IMR-90 (cell line): ENCODE measurements around the gene NXPH3. TPM values are rescaled to one million over a fixed set of nuclear protein-coding genes. Genes with fewer than 3 reads are reported as not detected.

Experiments used
- ATAC-seq: fragments of 200-7000 bp; cut with Tn5 transposase; 2 replicates; pipeline ENCODE4 v1.9.1; 2020; ENCODE audit warnings: low read depth, mild to moderate bottlenecking, moderate library complexity
- BruUV-seq: library from RNA; stranded (reverse); fragments of 400-500 nt; replicated peaks from 2 replicates; lab custom pipeline; 2021; lab: Mats Ljungman, UMichigan
- CTCF ChIA-PET: fragments of 300-600 bp; formaldehyde crosslinking; extraction: SDS; loops from one replicate; lab custom pipeline; 2021; ENCODE audit warnings: antibody characterized with exemption; lab: Yijun Ruan, JAX
- POLR2A ChIA-PET: fragments of 300-600 bp; sonication (Branson Sonifier 250); formaldehyde crosslinking; loops from one replicate; lab custom pipeline; 2022; ENCODE audit warnings: antibody characterized with exemption; ENCODE audit not compliant: unreplicated experiment; lab: Charles Lee
- DNase-seq: peaks from one replicate; pipeline ENCODE4 v3.0.0; 2013
- H2AFZ ChIP-seq: replicated peaks from 2 replicates; pipeline ENCODE3; 2013; ENCODE audit warnings: low read length, mild to moderate bottlenecking; ENCODE audit not compliant: poor library complexity
- H2AK5ac ChIP-seq: 2 replicates; pipeline ENCODE4 v1.6.1; 2013; ENCODE audit warnings: low read depth, low read length, inconsistent platforms
- H2AK9ac ChIP-seq: replicated peaks from 2 replicates; pipeline ENCODE3; 2013; ENCODE audit warnings: mild to moderate bottlenecking, low read depth, low read length, moderate library complexity; ENCODE audit not compliant: poor library complexity
- H2BK120ac ChIP-seq: 2 replicates; pipeline ENCODE4 v1.6.1; 2013; ENCODE audit warnings: low read depth, low read length, inconsistent platforms
- H2BK15ac ChIP-seq: 3 replicates; pipeline ENCODE4 v1.6.1; 2013; ENCODE audit warnings: low read depth, low read length, inconsistent platforms
- H2BK20ac ChIP-seq: 2 replicates; pipeline ENCODE4 v1.6.1; 2013; ENCODE audit warnings: low read depth, mild to moderate bottlenecking, inconsistent platforms, low read length, moderate library complexity
- H2BK5ac ChIP-seq: 2 replicates; pipeline ENCODE4 v1.6.1; 2013; ENCODE audit warnings: mild to moderate bottlenecking, low read depth, low read length, inconsistent platforms; ENCODE audit not compliant: poor library complexity, severe bottlenecking
- H3K14ac ChIP-seq: replicated peaks from 2 replicates; pipeline ENCODE4 v1.6.1; 2013; ENCODE audit warnings: low read depth, low read length, inconsistent platforms
- H3K18ac ChIP-seq: 2 replicates; pipeline ENCODE4 v1.6.1; 2013; ENCODE audit warnings: low read depth, low read length, control low read depth
- H3K23ac ChIP-seq: 2 replicates; pipeline ENCODE4 v1.6.1; 2013; ENCODE audit warnings: low read depth, low read length, inconsistent platforms
- H3K27ac ChIP-seq: 2 replicates; pipeline ENCODE4 v1.5.1; 2013; ENCODE audit warnings: mild to moderate bottlenecking, control low read depth, low read length; ENCODE audit not compliant: insufficient read depth
- H3K27me3 ChIP-seq: 2 replicates; pipeline ENCODE4 v1.6.1; 2013; ENCODE audit warnings: low read length; ENCODE audit not compliant: control insufficient read depth, insufficient read depth
- H3K36me3 ChIP-seq: 2 replicates; pipeline ENCODE4 v1.6.1; 2013; ENCODE audit warnings: low read length, mixed read lengths; ENCODE audit not compliant: control insufficient read depth, insufficient read depth
- H3K4ac ChIP-seq: 2 replicates; pipeline ENCODE4 v1.6.1; 2013; ENCODE audit warnings: low read depth, low read length, inconsistent platforms
- H3K4me1 ChIP-seq: 2 replicates; pipeline ENCODE4 v1.6.1; 2013; ENCODE audit warnings: low read length, mixed read lengths; ENCODE audit not compliant: control insufficient read depth, insufficient read depth
- H3K4me2 ChIP-seq: 2 replicates; pipeline ENCODE4 v1.6.1; 2013; ENCODE audit warnings: low read depth, mild to moderate bottlenecking, control low read depth, low read length, moderate library complexity
- H3K4me3 ChIP-seq: 2 replicates; pipeline ENCODE4 v1.5.1; 2013; ENCODE audit warnings: low read depth, mild to moderate bottlenecking, control low read depth, low read length, moderate library complexity; ENCODE audit not compliant: insufficient read depth
- H3K56ac ChIP-seq: 2 replicates; pipeline ENCODE4 v1.6.1; 2013; ENCODE audit warnings: low read length, inconsistent platforms; ENCODE audit not compliant: insufficient read depth; ENCODE audit errors: extremely low read depth
- H3K79me1 ChIP-seq, 2 experiments: 2 replicates each; pipeline ENCODE4 v1.6.1; 2013; ENCODE audit warnings: low read length in 2 of 2, inconsistent platforms in 1 of 2, low read depth in 1 of 2
- H3K9ac ChIP-seq: 2 replicates; pipeline ENCODE4 v1.6.1; 2013; ENCODE audit warnings: low read depth, low read length, control low read depth
- H3K9me1 ChIP-seq: 2 replicates; pipeline ENCODE4 v1.6.1; 2013; ENCODE audit warnings: low read length, inconsistent platforms; ENCODE audit not compliant: insufficient read depth
- H3K9me3 ChIP-seq: 2 replicates; pipeline ENCODE4 v1.6.1; 2013; ENCODE audit warnings: low read length; ENCODE audit not compliant: control insufficient read depth, insufficient read depth
- H4K20me1 ChIP-seq: 2 replicates; pipeline ENCODE4 v1.6.1; 2013; ENCODE audit warnings: low read length, inconsistent platforms; ENCODE audit not compliant: insufficient read depth
- H4K5ac ChIP-seq: 2 replicates; pipeline ENCODE4 v1.6.1; 2013; ENCODE audit warnings: mild to moderate bottlenecking, low read depth, low read length, control low read depth
- H4K8ac ChIP-seq, 2 experiments: 2 replicates each; pipeline ENCODE4 v1.6.1; 2013; ENCODE audit warnings: low read depth in 2 of 2, low read length in 2 of 2, control low read depth in 1 of 2, inconsistent platforms in 1 of 2
- H4K91ac ChIP-seq: 2 replicates; pipeline ENCODE4 v1.6.1; 2013; ENCODE audit warnings: low read depth, low read length, inconsistent platforms; ENCODE audit not compliant: insufficient read depth
- BHLHE40 ChIP-seq: fragments of 150-350 bp; IDR thresholded peaks from 2 replicates; pipeline ENCODE4 v1.6.1; 2016; ENCODE audit warnings: mild to moderate bottlenecking, low read depth, low read length
- CEBPB ChIP-seq: IDR thresholded peaks from 2 replicates; pipeline ENCODE4 v1.6.1; 2012; ENCODE audit warnings: low read depth, low read length, improper control_type of control experiment
- CHD1 ChIP-seq: IDR thresholded peaks from 2 replicates; pipeline ENCODE4 v1.6.1; 2012; ENCODE audit warnings: low read depth, low read length, improper control_type of control experiment
- FOS ChIP-seq: fragments of 150-350 bp; IDR thresholded peaks from 2 replicates; pipeline ENCODE4 v1.6.1; 2016; ENCODE audit warnings: low read depth, low read length
- MAFK ChIP-seq: IDR thresholded peaks from 2 replicates; pipeline ENCODE4 v1.6.1; 2012; ENCODE audit warnings: low read depth, low read length, improper control_type of control experiment
- MAZ ChIP-seq: IDR thresholded peaks from 2 replicates; pipeline ENCODE4 v1.6.1; 2012; ENCODE audit warnings: low read depth, mild to moderate bottlenecking, low read length, improper control_type of control experiment, moderate library complexity, borderline replicate concordance
- MXI1 ChIP-seq: IDR thresholded peaks from 2 replicates; pipeline ENCODE4 v1.6.1; 2012; ENCODE audit warnings: low read depth, mild to moderate bottlenecking, low read length, moderate library complexity, borderline replicate concordance
- NFE2L2 ChIP-seq: fragments of 150-350 bp; IDR thresholded peaks from 2 replicates; pipeline ENCODE4 v1.6.1; 2016; ENCODE audit warnings: low read depth, mild to moderate bottlenecking, low read length
- POLR2A ChIP-seq: IDR thresholded peaks from 2 replicates; pipeline ENCODE4 v1.6.1; 2012; ENCODE audit warnings: mild to moderate bottlenecking, low read depth, low read length
- RAD21 ChIP-seq: IDR thresholded peaks from 2 replicates; pipeline ENCODE4 v1.6.1; 2012; ENCODE audit warnings: low read length, improper control_type of control experiment
- RCOR1 ChIP-seq: IDR thresholded peaks from 2 replicates; pipeline ENCODE4 v1.6.1; 2012; ENCODE audit warnings: mild to moderate bottlenecking, low read length, improper control_type of control experiment; ENCODE audit not compliant: insufficient replicate concordance
- RFX5 ChIP-seq: IDR thresholded peaks from 2 replicates; pipeline ENCODE4 v1.8.0; 2012; ENCODE audit warnings: low read depth, mild to moderate bottlenecking, low read length, moderate library complexity
- SMC3 ChIP-seq: fragments of 150-350 bp; IDR thresholded peaks from 2 replicates; pipeline ENCODE4 v1.6.1; 2016; ENCODE audit warnings: low read depth, mild to moderate bottlenecking, antibody characterized with exemption, low read length, moderate library complexity
- USF2 ChIP-seq: fragments of 150-350 bp; IDR thresholded peaks from 2 replicates; pipeline ENCODE4 v1.6.1; 2017; ENCODE audit warnings: mild to moderate bottlenecking, antibody characterized with exemption, low read length, low read depth
- WGBS, 2 experiments: methylation state at CpG; one replicate each; pipeline versions ENCODE4 v1.1.5 to v1.1.7; 2013; ENCODE audit warnings: missing lambda C conversion rate in 2 of 2; ENCODE audit not compliant: insufficient read length in 1 of 2; ENCODE audit errors: extremely low coverage in 2 of 2; 5-methylcytosine and 5-hydroxymethylcytosine counted together
- dilution Hi-C: fragments of 300-500 bp; cut with HindIII; formaldehyde crosslinking; loops from one replicate; pipeline ENCODE4 v1.14.3; 2018; ENCODE audit warnings: low sequenced_read_pairs; ENCODE audit not compliant: unreplicated experiment
- in situ Hi-C: fragments of 300-500 bp; cut with MboI; formaldehyde crosslinking; loops from 3 replicates; pipeline ENCODE4 v1.14.3; 2019; ENCODE audit warnings: low sequenced_read_pairs, inconsistent platforms, mixed read lengths
- intact Hi-C: fragments of 100-400 bp; cut with micrococcal nuclease; formaldehyde crosslinking; loops from 2 replicates; pipeline ENCODE4 v1.10.0; 2022
- polyA plus RNA-seq, 3 experiments: library from polyadenylated mRNA; depleted of rRNA; stranded (reverse); fragments of >200 nt; gene quantifications; 2 replicates each; pipeline ENCODE4 v1.2.3, GENCODE V29; 2012; ENCODE audit warnings: low replicate concordance in 1 of 3
- total RNA-seq: library from RNA; depleted of rRNA; stranded (reverse); fragments of >200 nt; gene quantifications from 2 replicates; pipeline ENCODE4 v1.2.3, GENCODE V29; 2012
- TF ChIP-seq, protein P1 (sequence below): fragments of 150-350 bp; IDR thresholded peaks from 2 replicates; pipeline ENCODE4 v1.6.1; 2016; ENCODE audit warnings: low read depth, mild to moderate bottlenecking, low read length, moderate library complexity, borderline replicate concordance
- TF ChIP-seq, protein P2 (sequence below): conservative IDR thresholded peaks from 2 replicates; pipeline ENCODE4 v1.5.1; 2012; ENCODE audit warnings: mild to moderate bottlenecking, low read depth, low read length, improper control_type of control experiment

Gene NXPH3
- total and polyA plus RNA-seq, 2 of the 4 experiments (the other 2 are of a cell fraction), result 0.18 to 0.31 TPM

- no peak for DNase-seq
- H3K4me1 ChIP-seq, result no peaks in the 10 kb centered on the region
- no peak overlapping the region for H2BK5ac ChIP-seq
- H2AFZ ChIP-seq, result no peak overlapping the region
- no peak overlapping the region for H3K27ac ChIP-seq
- H3K4me3 ChIP-seq, result no peak overlapping the region
- ATAC-seq, result no peak
- no peak overlapping the region for H4K5ac ChIP-seq
- no peak overlapping the region for H2AK5ac ChIP-seq
- H2BK15ac ChIP-seq, result no peak overlapping the region
- in situ Hi-C loops, result no loop called here
- no peaks in the 10 kb centered on the region for H4K20me1 ChIP-seq
- ChIA-PET POLR2A (no interaction called here), CTCF (no interaction called here)
- H3K79me1 ChIP-seq, result no peaks in the 10 kb centered on the region
- no peak overlapping the region for H4K8ac ChIP-seq
- peaks cover 65% of the 10 kb centered on the region for H3K27me3 ChIP-seq
- H3K18ac ChIP-seq, result no peak overlapping the region
- H2AK9ac ChIP-seq, result no peak overlapping the region
- TF ChIP-seq BHLHE40 (no peak), CHD1 (no peak), MAZ (no peak), FOS (no peak), RFX5 (no peak), CEBPB (no peak), SMC3 (no peak), POLR2A (no peak), NFE2L2 (no peak), MXI1 (no peak), RCOR1 (no peak), RAD21 (no peak), MAFK (no peak), USF2 (no peak)
- TF ChIP-seq, protein P1, sequence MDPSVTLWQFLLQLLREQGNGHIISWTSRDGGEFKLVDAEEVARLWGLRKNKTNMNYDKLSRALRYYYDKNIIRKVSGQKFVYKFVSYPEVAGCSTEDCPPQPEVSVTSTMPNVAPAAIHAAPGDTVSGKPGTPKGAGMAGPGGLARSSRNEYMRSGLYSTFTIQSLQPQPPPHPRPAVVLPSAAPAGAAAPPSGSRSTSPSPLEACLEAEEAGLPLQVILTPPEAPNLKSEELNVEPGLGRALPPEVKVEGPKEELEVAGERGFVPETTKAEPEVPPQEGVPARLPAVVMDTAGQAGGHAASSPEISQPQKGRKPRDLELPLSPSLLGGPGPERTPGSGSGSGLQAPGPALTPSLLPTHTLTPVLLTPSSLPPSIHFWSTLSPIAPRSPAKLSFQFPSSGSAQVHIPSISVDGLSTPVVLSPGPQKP, result no peak
- TF ChIP-seq, protein P2, sequence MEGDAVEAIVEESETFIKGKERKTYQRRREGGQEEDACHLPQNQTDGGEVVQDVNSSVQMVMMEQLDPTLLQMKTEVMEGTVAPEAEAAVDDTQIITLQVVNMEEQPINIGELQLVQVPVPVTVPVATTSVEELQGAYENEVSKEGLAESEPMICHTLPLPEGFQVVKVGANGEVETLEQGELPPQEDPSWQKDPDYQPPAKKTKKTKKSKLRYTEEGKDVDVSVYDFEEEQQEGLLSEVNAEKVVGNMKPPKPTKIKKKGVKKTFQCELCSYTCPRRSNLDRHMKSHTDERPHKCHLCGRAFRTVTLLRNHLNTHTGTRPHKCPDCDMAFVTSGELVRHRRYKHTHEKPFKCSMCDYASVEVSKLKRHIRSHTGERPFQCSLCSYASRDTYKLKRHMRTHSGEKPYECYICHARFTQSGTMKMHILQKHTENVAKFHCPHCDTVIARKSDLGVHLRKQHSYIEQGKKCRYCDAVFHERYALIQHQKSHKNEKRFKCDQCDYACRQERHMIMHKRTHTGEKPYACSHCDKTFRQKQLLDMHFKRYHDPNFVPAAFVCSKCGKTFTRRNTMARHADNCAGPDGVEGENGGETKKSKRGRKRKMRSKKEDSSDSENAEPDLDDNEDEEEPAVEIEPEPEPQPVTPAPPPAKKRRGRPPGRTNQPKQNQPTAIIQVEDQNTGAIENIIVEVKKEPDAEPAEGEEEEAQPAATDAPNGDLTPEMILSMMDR, result no peak
- no peak overlapping the region for H3K23ac ChIP-seq
- intact Hi-C loops, result no loop called here
- BruUV-seq, result no TSS peak
- dilution Hi-C loops, result no loop called here
- H3K36me3 ChIP-seq, result no peaks in the 10 kb centered on the region
- no peaks in the 10 kb centered on the region for H3K9me3 ChIP-seq
- 41% methylated on average over 5 of the region's 11 CpGs; no CpG with 5 or more reads in 1 of the 2 experiments for WGBS, 2 experiments
- no peak overlapping the region for H3K4me2 ChIP-seq
- H3K56ac ChIP-seq, result no peak overlapping the region
- no peak overlapping the region for H3K14ac ChIP-seq
- no peaks in the 10 kb centered on the region for H3K9me1 ChIP-seq
- no peak overlapping the region for H4K91ac ChIP-seq
- no peak overlapping the region for H2BK120ac ChIP-seq
- no peak overlapping the region for H2BK20ac ChIP-seq
- no peak overlapping the region for H3K4ac ChIP-seq
- no peak overlapping the region for H3K9ac ChIP-seq
Measured at GRCh38 chr17:49527927-49528651, 47.6 kb upstream of the NXPH3 start.
